Activated T-cell treated with anti-CD3 and anti-CD28 coated beads, Interleukin-2, amount 50 U/mL, for 24 hours (primary cell): ENCODE results near the gene ANKRD34A.

Experiments used
- DNase-seq: peaks from one replicate; pipeline ENCODE4 v3.0.0-alpha.2; 2020
- H3K27ac Mint-ChIP-seq: 2 replicates; pipeline ENCODE4 v1.8.0; 2020; ENCODE audit warnings: mild to moderate bottlenecking, mixed read lengths
- H3K27me3 Mint-ChIP-seq: 2 replicates; pipeline ENCODE4 v1.8.0; 2020; ENCODE audit warnings: mixed read lengths
- H3K36me3 Mint-ChIP-seq: 2 replicates; pipeline ENCODE4 v1.8.0; 2020; ENCODE audit warnings: low read depth, mixed read lengths
- H3K4me1 Mint-ChIP-seq: 2 replicates; pipeline ENCODE4 v1.8.0; 2020; ENCODE audit warnings: low read depth, mixed read lengths
- H3K4me3 Mint-ChIP-seq: 2 replicates; pipeline ENCODE4 v1.8.0; 2020; ENCODE audit warnings: mild to moderate bottlenecking, moderate library complexity, mixed read lengths
- H3K9me3 Mint-ChIP-seq: 2 replicates; pipeline ENCODE4 v1.8.0; 2020; ENCODE audit warnings: mixed read lengths

The ANKRD34A gene

GRCh38 chr1:145994391-145995120 lies 30.2 kb upstream of the ANKRD34A start:
- Mint-ChIP-seq H3K27ac (peak overlapping the region; percentile 96), H3K36me3 (peaks cover 55% of the 10 kb centered on the region)

GRCh38 chr1:145993618-145994390 lies 29.4 kb upstream of the ANKRD34A start:
- peaks cover 55% of the 10 kb centered on the region for H3K36me3 Mint-ChIP-seq
- H3K4me1 Mint-ChIP-seq = peaks cover 65% of the 10 kb centered on the region
- peak overlapping the region; percentile 97 for H3K4me3 Mint-ChIP-seq

More at GRCh38 chr1:145994391-145995120, 30.2 kb upstream of the ANKRD34A start:
- Mint-ChIP-seq H3K4me1 (peaks cover 70% of the 10 kb centered on the region), H3K27me3 (no peaks in the 10 kb centered on the region), H3K9me3 (no peaks in the 10 kb centered on the region), H3K4me3 (peak overlapping the region; percentile 97)
- peak; percentile 58 for DNase-seq

GRCh38 chr1:145992958-145993617 lies 28.7 kb upstream of the ANKRD34A start:
- H3K4me3 Mint-ChIP-seq = peak overlapping the region; percentile 97
- H3K9me3 Mint-ChIP-seq = no peaks in the 10 kb centered on the region

More at GRCh38 chr1:145993618-145994390, 29.4 kb upstream of the ANKRD34A start:
- H3K9me3 Mint-ChIP-seq = no peaks in the 10 kb centered on the region
- H3K27ac Mint-ChIP-seq = peak overlapping the region; percentile 96
- DNase-seq = no peak
- no peaks in the 10 kb centered on the region for H3K27me3 Mint-ChIP-seq

GRCh38 chr1:145992502-145992936 lies 28.1 kb upstream of the ANKRD34A start:
- H3K36me3 Mint-ChIP-seq = peaks cover 55% of the 10 kb centered on the region

More at GRCh38 chr1:145992958-145993617, 28.7 kb upstream of the ANKRD34A start:
- Mint-ChIP-seq H3K27ac (peak overlapping the region; percentile 96), H3K27me3 (no peaks in the 10 kb centered on the region), H3K4me1 (peaks cover 63% of the 10 kb centered on the region), H3K36me3 (peaks cover 55% of the 10 kb centered on the region)
- no peak for DNase-seq

GRCh38 chr1:145991735-145992412 lies 27.5 kb upstream of the ANKRD34A start:
- Mint-ChIP-seq H3K4me1 (peaks cover 59% of the 10 kb centered on the region), H3K9me3 (no peaks in the 10 kb centered on the region), H3K36me3 (peaks cover 54% of the 10 kb centered on the region), H3K27me3 (no peaks in the 10 kb centered on the region), H3K4me3 (no peak overlapping the region), H3K27ac (peak overlapping the region; percentile 45)
- no peak for DNase-seq

More at GRCh38 chr1:145992502-145992936, 28.1 kb upstream of the ANKRD34A start:
- DNase-seq = peak; percentile 31
- H3K27ac Mint-ChIP-seq = peak overlapping the region; percentile 96
- H3K4me1 Mint-ChIP-seq = peaks cover 63% of the 10 kb centered on the region
- H3K27me3 Mint-ChIP-seq = no peaks in the 10 kb centered on the region
- H3K9me3 Mint-ChIP-seq = no peaks in the 10 kb centered on the region
- H3K4me3 Mint-ChIP-seq = peak overlapping the region; percentile 97

- peaks cover 39% of the 10 kb centered on the region for H3K36me3 Mint-ChIP-seq
- peak; percentile 26 for DNase-seq
- peaks cover 67% of the 10 kb centered on the region for H3K4me1 Mint-ChIP-seq
- H3K27me3 Mint-ChIP-seq = no peaks in the 10 kb centered on the region
- no peaks in the 10 kb centered on the region for H3K9me3 Mint-ChIP-seq
- no peak overlapping the region for H3K4me3 Mint-ChIP-seq
- H3K27ac Mint-ChIP-seq = peak overlapping the region; percentile 73
Observed at GRCh38 chr1:145990249-145990855, 26.0 kb upstream of the ANKRD34A start.

GRCh38 chr1:145988773-145989172 lies 24.4 kb upstream of the ANKRD34A start:
- no peak for DNase-seq
- Mint-ChIP-seq H3K27me3 (no peaks in the 10 kb centered on the region), H3K9me3 (no peaks in the 10 kb centered on the region), H3K27ac (peak overlapping the region; percentile 82), H3K4me1 (peaks cover 69% of the 10 kb centered on the region), H3K36me3 (peaks cover 23% of the 10 kb centered on the region), H3K4me3 (no peak overlapping the region)

- no peaks in the 10 kb centered on the region for H3K9me3 Mint-ChIP-seq
- no peak for DNase-seq
- H3K4me1 Mint-ChIP-seq = peaks cover 69% of the 10 kb centered on the region
- H3K27ac Mint-ChIP-seq = peak overlapping the region; percentile 48
- peaks cover 15% of the 10 kb centered on the region for H3K36me3 Mint-ChIP-seq
- no peak overlapping the region for H3K4me3 Mint-ChIP-seq
- H3K27me3 Mint-ChIP-seq = no peaks in the 10 kb centered on the region
Observed at GRCh38 chr1:145987926-145988325, 23.6 kb upstream of the ANKRD34A start.

- H3K9me3 Mint-ChIP-seq = no peaks in the 10 kb centered on the region
- peaks cover 1% of the 10 kb centered on the region for H3K36me3 Mint-ChIP-seq
- H3K27me3 Mint-ChIP-seq = no peaks in the 10 kb centered on the region
- DNase-seq = no peak
- peaks cover 69% of the 10 kb centered on the region for H3K4me1 Mint-ChIP-seq
- no peak overlapping the region for H3K27ac Mint-ChIP-seq
- no peak overlapping the region for H3K4me3 Mint-ChIP-seq
Observed at GRCh38 chr1:145986551-145986950, 22.2 kb upstream of the ANKRD34A start.

- Mint-ChIP-seq H3K27ac (peak overlapping the region; percentile 69), H3K9me3 (no peaks in the 10 kb centered on the region), H3K4me1 (peaks cover 71% of the 10 kb centered on the region), H3K27me3 (no peaks in the 10 kb centered on the region), H3K4me3 (peak overlapping the region; percentile 49), H3K36me3 (no peaks in the 10 kb centered on the region)
- DNase-seq = no peak
Observed at GRCh38 chr1:145985502-145986439, 21.4 kb upstream of the ANKRD34A start.

- Mint-ChIP-seq H3K9me3 (no peaks in the 10 kb centered on the region), H3K27ac (peak overlapping the region; percentile 69), H3K4me1 (peaks cover 64% of the 10 kb centered on the region), H3K36me3 (no peaks in the 10 kb centered on the region), H3K4me3 (peak overlapping the region; percentile 49), H3K27me3 (no peaks in the 10 kb centered on the region)
- DNase-seq = no peak
Observed at GRCh38 chr1:145985129-145985501, 20.7 kb upstream of the ANKRD34A start.

- Mint-ChIP-seq H3K36me3 (no peaks in the 10 kb centered on the region), H3K4me1 (peaks cover 64% of the 10 kb centered on the region), H3K27me3 (no peaks in the 10 kb centered on the region), H3K27ac (peak overlapping the region; percentile 69), H3K4me3 (no peak overlapping the region), H3K9me3 (no peaks in the 10 kb centered on the region)
- no peak for DNase-seq
Observed at GRCh38 chr1:145983960-145984830, 19.8 kb upstream of the ANKRD34A start.
